Thoracic aorta (tissue), 2 donors: ENCODE measurements around the gene GTSF1L. TPM values are rescaled to one million over a fixed set of nuclear protein-coding genes. Genes with fewer than 3 reads are reported as not detected.

Source experiments
- ATAC-seq: fragments of 150-250 bp; one replicate; pipeline ENCODE4 v1.8.0; 2017; ENCODE audit warnings: low read depth; ENCODE audit not compliant: insufficient number of reproducible peaks, low FRiP score
- DNase-seq: peaks from one replicate; pipeline ENCODE4 v3.0.0-alpha.2; 2020; ENCODE audit warnings: low spot score
- H3K27ac ChIP-seq, 2 donors: fragments of 200-600 bp; sonication (generic); 1 replicate in 1 of 2; 2 replicates in 1 of 2; pipeline ENCODE4 v1.5.1; 2016; ENCODE audit warnings: mild to moderate bottlenecking in 2 of 2, moderate library complexity in 2 of 2
- H3K27me3 ChIP-seq: fragments of 200-600 bp; sonication (generic); replicated peaks from 2 replicates; pipeline ENCODE4 v1.6.0; 2016; ENCODE audit warnings: mild to moderate bottlenecking; ENCODE audit not compliant: insufficient read depth
- H3K36me3 ChIP-seq: fragments of 200-600 bp; sonication (generic); one replicate; pipeline ENCODE4 v1.5.1; 2016
- H3K4me1 ChIP-seq, 2 donors: fragments of 200-600 bp; sonication (generic); 1 replicate in 1 of 2; 2 replicates in 1 of 2; pipeline versions ENCODE4 v1.5.1 to v1.6.0; 2016; ENCODE audit warnings: low read depth in 2 of 2, mild to moderate bottlenecking in 1 of 2; ENCODE audit not compliant: control insufficient read depth in 1 of 2
- H3K4me3 ChIP-seq: fragments of 200-600 bp; sonication (generic); 2 replicates; pipeline ENCODE4 v1.5.1; 2016; ENCODE audit warnings: mild to moderate bottlenecking
- H3K9me3 ChIP-seq: fragments of 200-600 bp; sonication (generic); 2 replicates; pipeline ENCODE4 v1.5.1; 2016
- total RNA-seq, 2 donors: library from RNA; depleted of rRNA; stranded (reverse); fragments of >200 nt; gene quantifications; one replicate each; pipeline versions ENCODE4 v1.1.0 to v1.2.3, GENCODE V29; 2016
- TF ChIP-seq, protein P1 (sequence below): fragments of 200-600 bp; sonication (generic); IDR thresholded peaks from one replicate; pipeline ENCODE4 v1.5.1; 2019; ENCODE audit warnings: antibody characterized with exemption

The GTSF1L gene
- total RNA-seq, 2 donors from 2014 or later: not detected

DNA sequence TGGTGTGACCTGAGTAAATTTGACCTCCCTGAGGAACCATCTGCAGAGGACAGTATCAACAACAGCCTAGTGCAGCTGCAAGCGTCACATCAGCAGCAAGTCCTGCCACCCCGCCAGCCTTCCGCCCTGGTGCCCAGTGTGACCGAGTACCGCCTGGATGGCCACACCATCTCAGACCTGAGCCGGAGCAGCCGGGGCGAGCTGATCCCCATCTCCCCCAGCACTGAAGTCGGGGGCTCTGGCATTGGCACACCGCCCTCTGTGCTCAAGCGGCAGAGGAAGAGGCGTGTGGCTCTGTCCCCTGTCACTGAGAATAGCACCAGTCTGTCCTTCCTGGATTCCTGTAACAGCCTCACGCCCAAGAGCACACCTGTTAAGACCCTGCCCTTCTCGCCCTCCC, 24.3 kb downstream of the GTSF1L start:
- TF ChIP-seq, protein P1, sequence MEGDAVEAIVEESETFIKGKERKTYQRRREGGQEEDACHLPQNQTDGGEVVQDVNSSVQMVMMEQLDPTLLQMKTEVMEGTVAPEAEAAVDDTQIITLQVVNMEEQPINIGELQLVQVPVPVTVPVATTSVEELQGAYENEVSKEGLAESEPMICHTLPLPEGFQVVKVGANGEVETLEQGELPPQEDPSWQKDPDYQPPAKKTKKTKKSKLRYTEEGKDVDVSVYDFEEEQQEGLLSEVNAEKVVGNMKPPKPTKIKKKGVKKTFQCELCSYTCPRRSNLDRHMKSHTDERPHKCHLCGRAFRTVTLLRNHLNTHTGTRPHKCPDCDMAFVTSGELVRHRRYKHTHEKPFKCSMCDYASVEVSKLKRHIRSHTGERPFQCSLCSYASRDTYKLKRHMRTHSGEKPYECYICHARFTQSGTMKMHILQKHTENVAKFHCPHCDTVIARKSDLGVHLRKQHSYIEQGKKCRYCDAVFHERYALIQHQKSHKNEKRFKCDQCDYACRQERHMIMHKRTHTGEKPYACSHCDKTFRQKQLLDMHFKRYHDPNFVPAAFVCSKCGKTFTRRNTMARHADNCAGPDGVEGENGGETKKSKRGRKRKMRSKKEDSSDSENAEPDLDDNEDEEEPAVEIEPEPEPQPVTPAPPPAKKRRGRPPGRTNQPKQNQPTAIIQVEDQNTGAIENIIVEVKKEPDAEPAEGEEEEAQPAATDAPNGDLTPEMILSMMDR: no peak
- Histone ChIP-seq H3K4me1 (no peaks in the 10 kb centered on the region), H3K27ac (no peak overlapping the region), H3K4me3 (no peak overlapping the region), H3K9me3 (no peaks in the 10 kb centered on the region), H3K27me3 (no peaks in the 10 kb centered on the region), H3K36me3 (no peaks in the 10 kb centered on the region)
- ATAC-seq (no peak), DNase-seq (no peak)

DNA sequence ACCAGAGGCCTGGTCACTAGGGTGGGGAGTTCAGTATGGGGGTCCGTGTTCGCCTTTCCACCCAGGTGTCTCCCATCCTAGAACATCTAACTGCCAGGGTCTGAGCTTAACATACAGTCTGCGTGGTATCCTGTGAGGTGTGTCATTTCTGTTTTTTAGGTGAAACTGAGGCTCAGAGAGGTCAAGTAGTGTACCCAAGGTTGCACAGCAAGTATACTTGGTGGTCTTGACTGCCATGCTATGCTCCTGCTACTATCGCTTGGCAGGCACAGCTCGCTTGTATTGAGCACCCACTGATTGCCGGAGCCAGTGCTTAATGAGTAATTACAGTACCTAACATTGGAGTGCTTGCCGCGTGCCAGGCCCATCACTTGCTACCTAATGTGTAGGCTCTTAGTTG, 26.2 kb downstream of the GTSF1L start:
- no peak for ATAC-seq
- no peak overlapping the region for H3K4me3 ChIP-seq

GRCh38 chr20:43699941-43700565, 26.7 kb downstream of the GTSF1L start:
- H3K36me3 ChIP-seq: no peaks in the 10 kb centered on the region
- H3K4me3 ChIP-seq: no peak overlapping the region
- TF ChIP-seq, protein P1: no peak
- no peak for DNase-seq
- no peaks in the 10 kb centered on the region for H3K9me3 ChIP-seq
- H3K27me3 ChIP-seq: no peaks in the 10 kb centered on the region
- no peaks in the 10 kb centered on the region for H3K4me1 ChIP-seq
- no peak overlapping the region for H3K27ac ChIP-seq
- ATAC-seq: no peak

More for the DNA sequence above, 26.2 kb downstream of the GTSF1L start:
- Histone ChIP-seq H3K36me3 (no peaks in the 10 kb centered on the region), H3K27ac (no peak overlapping the region), H3K4me1 (no peaks in the 10 kb centered on the region), H3K27me3 (no peaks in the 10 kb centered on the region), H3K9me3 (no peaks in the 10 kb centered on the region)
- DNase-seq: no peak
- TF ChIP-seq, protein P1: no peak

DNA sequence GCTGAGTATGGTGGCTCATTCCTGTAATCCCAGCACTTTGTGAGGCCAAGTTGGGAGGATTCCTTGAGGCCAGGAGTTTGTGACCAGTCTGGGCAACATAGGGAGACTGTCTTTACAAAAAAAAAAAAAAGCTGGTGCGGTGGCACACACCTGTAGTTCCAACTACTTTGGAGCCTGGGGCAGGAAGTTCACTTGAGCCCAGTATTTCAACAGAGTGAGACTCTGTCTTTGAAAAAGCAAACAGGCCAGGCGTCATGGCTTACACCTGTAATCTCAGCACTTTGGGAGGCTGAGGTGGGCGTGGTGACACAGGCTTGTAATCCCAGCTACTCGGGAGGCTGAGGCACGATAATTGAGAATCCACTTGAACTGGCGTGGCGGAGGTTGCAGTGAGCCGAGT, 31.2 kb downstream of the GTSF1L start:
- no peaks in the 10 kb centered on the region for H3K27me3 ChIP-seq
- H3K27ac ChIP-seq: no peak overlapping the region
- TF ChIP-seq, protein P1: no peak
- no peaks in the 10 kb centered on the region for H3K9me3 ChIP-seq
- H3K4me3 ChIP-seq: no peak overlapping the region
- DNase-seq: no peak
- H3K36me3 ChIP-seq: no peaks in the 10 kb centered on the region
- no peaks in the 10 kb centered on the region for H3K4me1 ChIP-seq
- ATAC-seq: no peak

- DNase-seq: no peak
- TF ChIP-seq, protein P1: no peak
- H3K27me3 ChIP-seq: no peaks in the 10 kb centered on the region
- H3K4me1 ChIP-seq: no peaks in the 10 kb centered on the region
- H3K9me3 ChIP-seq: no peaks in the 10 kb centered on the region
- no peaks in the 10 kb centered on the region for H3K36me3 ChIP-seq
- no peak overlapping the region for H3K4me3 ChIP-seq
- no peak for ATAC-seq
- H3K27ac ChIP-seq: no peak overlapping the region
These were observed 32.0 kb downstream of the GTSF1L start for GRCh38 chr20:43694763-43695162.
